Mesenchymal stem cell (in vitro differentiated cells and primary cell): ENCODE results near the gene OR6C65.

ENCODE experiments used
- DNase-seq: peaks from one replicate; pipeline ENCODE4 v3.0.0-alpha.2; 2013
- H2AFZ ChIP-seq: one replicate; pipeline ENCODE4 v1.6.1; 2013; ENCODE audit warnings: low read depth, mild to moderate bottlenecking, control low read depth, inconsistent platforms, low read length, moderate library complexity
- H2AK5ac ChIP-seq: 2 replicates; pipeline ENCODE4 v1.6.1; 2013; ENCODE audit warnings: low read length, moderate library complexity, mild to moderate bottlenecking, inconsistent platforms; ENCODE audit not compliant: severe bottlenecking
- H2BK120ac ChIP-seq: one replicate; pipeline ENCODE4 v1.6.1; 2013; ENCODE audit warnings: low read depth, mild to moderate bottlenecking, inconsistent platforms, low read length, moderate library complexity
- H2BK12ac ChIP-seq, 2 experiments: one replicate each; pipeline ENCODE4 v1.6.1; 2013; ENCODE audit warnings: inconsistent platforms in 2 of 2, low read length in 2 of 2, mild to moderate bottlenecking in 2 of 2, moderate library complexity in 2 of 2, control low read depth in 1 of 2
- H2BK15ac ChIP-seq: one replicate; pipeline ENCODE4 v1.6.1; 2013; ENCODE audit warnings: mild to moderate bottlenecking, low read depth, inconsistent platforms; ENCODE audit not compliant: poor library complexity, severe bottlenecking
- H2BK5ac ChIP-seq: 2 replicates; pipeline ENCODE4 v1.6.1; 2013; ENCODE audit warnings: low read depth, mild to moderate bottlenecking, low read length, control low read depth, inconsistent platforms; ENCODE audit not compliant: poor library complexity, severe bottlenecking
- H3K14ac ChIP-seq, 2 experiments: one replicate each; pipeline ENCODE4 v1.6.1; 2013; ENCODE audit warnings: inconsistent platforms in 2 of 2, low read length in 2 of 2, control low read depth in 1 of 2, mild to moderate bottlenecking in 1 of 2, moderate library complexity in 1 of 2
- H3K18ac ChIP-seq, 2 experiments: one replicate each; pipeline ENCODE4 v1.6.1; 2013; ENCODE audit warnings: inconsistent platforms in 2 of 2, low read length in 2 of 2, control low read depth in 1 of 2, low read depth in 1 of 2, mild to moderate bottlenecking in 1 of 2
- H3K23ac ChIP-seq, 2 experiments: one replicate each; pipeline ENCODE4 v1.6.1; 2013; ENCODE audit warnings: inconsistent platforms in 2 of 2, low read length in 2 of 2, mild to moderate bottlenecking in 2 of 2, moderate library complexity in 2 of 2, control low read depth in 1 of 2
- H3K27ac ChIP-seq: 2 replicates; pipeline ENCODE4 v1.5.1; 2013; ENCODE audit warnings: mild to moderate bottlenecking, moderate library complexity, low read length, control low read depth, inconsistent platforms; ENCODE audit not compliant: poor library complexity, severe bottlenecking
- H3K27me3 ChIP-seq, 2 experiments: 2 replicates each; pipeline versions ENCODE4 v1.6.1 to v1.7.0; 2013; ENCODE audit warnings: low read length in 2 of 2, mild to moderate bottlenecking in 2 of 2, moderate library complexity in 2 of 2, control low read depth in 1 of 2, inconsistent platforms in 1 of 2; ENCODE audit not compliant: control insufficient read depth in 1 of 2, insufficient read depth in 1 of 2
- H3K36me3 ChIP-seq, 2 experiments: 2 replicates each; pipeline versions ENCODE4 v1.6.1 to v1.7.0; 2013; ENCODE audit warnings: low read length in 2 of 2, control low read depth in 1 of 2, inconsistent platforms in 1 of 2, low read depth in 1 of 2, mild to moderate bottlenecking in 1 of 2; ENCODE audit not compliant: insufficient read depth in 2 of 2, control insufficient read depth in 1 of 2
- H3K4ac ChIP-seq, 2 experiments: one replicate each; pipeline ENCODE4 v1.6.1; 2013; ENCODE audit warnings: inconsistent platforms in 2 of 2, low read length in 2 of 2, mild to moderate bottlenecking in 2 of 2, moderate library complexity in 2 of 2, control low read depth in 1 of 2, low read depth in 1 of 2
- H3K4me1 ChIP-seq: 2 replicates; pipeline ENCODE4 v1.6.1; 2013; ENCODE audit warnings: low read depth, low read length, control low read depth; ENCODE audit not compliant: control insufficient read depth, insufficient read depth
- H3K4me2 ChIP-seq: 2 replicates; pipeline ENCODE4 v1.6.1; 2013; ENCODE audit warnings: low read length, mild to moderate bottlenecking, inconsistent platforms; ENCODE audit not compliant: poor library complexity, severe bottlenecking
- H3K4me3 ChIP-seq, 2 experiments: 2 replicates each; pipeline versions ENCODE4 v1.5.1 to v1.7.0; 2013; ENCODE audit warnings: low read length in 2 of 2, mild to moderate bottlenecking in 2 of 2, control low read depth in 1 of 2, low read depth in 1 of 2; ENCODE audit not compliant: insufficient read depth in 1 of 2
- H3K79me1 ChIP-seq: replicated peaks from 2 replicates; pipeline ENCODE4 v1.6.1; 2013; ENCODE audit warnings: mild to moderate bottlenecking, control low read depth, low read length, inconsistent platforms; ENCODE audit not compliant: poor library complexity, severe bottlenecking
- H3K9ac ChIP-seq: 2 replicates; pipeline ENCODE4 v1.7.0; 2013; ENCODE audit warnings: mild to moderate bottlenecking, low read length, moderate library complexity
- H3K9me3 ChIP-seq: 2 replicates; pipeline ENCODE4 v1.7.0; 2013; ENCODE audit warnings: mild to moderate bottlenecking, low read length; ENCODE audit not compliant: control insufficient read depth
- H4K8ac ChIP-seq: one replicate; pipeline ENCODE4 v1.6.1; 2013; ENCODE audit warnings: inconsistent platforms, mild to moderate bottlenecking, low read length, moderate library complexity
- H4K91ac ChIP-seq: one replicate; pipeline ENCODE4 v1.6.1; 2013; ENCODE audit warnings: mild to moderate bottlenecking, low read length, inconsistent platforms
- WGBS: methylation state at CpG from one replicate; pipeline ENCODE4 v1.1.7; 2013; ENCODE audit warnings: mixed read lengths; 5-methylcytosine and 5-hydroxymethylcytosine counted together

Gene OR6C65

GRCh38 chr12:55372521-55372920 lies 27.8 kb upstream of the OR6C65 start:
- Histone ChIP-seq H2AK5ac (no peak overlapping the region), H2BK120ac (no peak overlapping the region), H3K4me3 (no peak overlapping the region), H3K4me2 (no peak overlapping the region), H2BK12ac (no peak overlapping the region), H3K9me3 (no peaks in the 10 kb centered on the region), H3K79me1 (no peaks in the 10 kb centered on the region), H2BK5ac (no peak overlapping the region), H3K4me1 (no peaks in the 10 kb centered on the region), H3K14ac (no peak overlapping the region), H3K27me3 (no peaks in the 10 kb centered on the region), H3K27ac (no peak overlapping the region), H3K9ac (no peak overlapping the region), H3K4ac (no peak overlapping the region), H4K8ac (no peak overlapping the region), H3K36me3 (no peaks in the 10 kb centered on the region), H2BK15ac (no peak overlapping the region), H3K23ac (no peak overlapping the region), H4K91ac (no peak overlapping the region), H2AFZ (no peak overlapping the region), H3K18ac (no peak overlapping the region)
- no peak for DNase-seq
- WGBS: 88% methylated on average over 3 of the region's 4 CpGs

- Histone ChIP-seq H3K14ac (no peak overlapping the region), H4K8ac (no peak overlapping the region), H2AFZ (no peak overlapping the region), H3K4ac (no peak overlapping the region), H2BK120ac (no peak overlapping the region), H4K91ac (no peak overlapping the region), H3K36me3 (no peaks in the 10 kb centered on the region), H3K4me2 (no peak overlapping the region), H2AK5ac (no peak overlapping the region), H3K23ac (no peak overlapping the region), H3K27me3 (no peaks in the 10 kb centered on the region), H3K4me1 (no peaks in the 10 kb centered on the region), H3K27ac (no peak overlapping the region), H3K18ac (no peak overlapping the region), H3K79me1 (no peaks in the 10 kb centered on the region), H2BK5ac (no peak overlapping the region), H2BK15ac (no peak overlapping the region), H3K4me3 (no peak overlapping the region), H3K9ac (no peak overlapping the region), H2BK12ac (no peak overlapping the region), H3K9me3 (no peaks in the 10 kb centered on the region)
- DNase-seq: no peak
Observed at GRCh38 chr12:55385891-55386290, 14.4 kb upstream of the OR6C65 start.

- Histone ChIP-seq H2BK120ac (no peak overlapping the region), H2BK15ac (no peak overlapping the region), H3K4me2 (no peak overlapping the region), H3K4ac (no peak overlapping the region), H3K9me3 (no peaks in the 10 kb centered on the region), H4K91ac (no peak overlapping the region), H2BK12ac (no peak overlapping the region), H3K18ac (no peak overlapping the region), H2BK5ac (no peak overlapping the region), H3K27me3 (no peaks in the 10 kb centered on the region), H3K14ac (no peak overlapping the region), H2AK5ac (no peak overlapping the region), H4K8ac (no peak overlapping the region), H3K4me3 (no peak overlapping the region), H3K79me1 (no peaks in the 10 kb centered on the region), H3K36me3 (no peaks in the 10 kb centered on the region), H3K27ac (no peak overlapping the region), H3K4me1 (no peaks in the 10 kb centered on the region), H3K9ac (no peak overlapping the region), H3K23ac (no peak overlapping the region), H2AFZ (no peak overlapping the region)
- 83% methylated on average over 23 of the region's 23 CpGs for WGBS
- no peak for DNase-seq
Observed at GRCh38 chr12:55392032-55392795, 8.1 kb upstream of the OR6C65 start.

GRCh38 chr12:55396326-55396725 lies 4.0 kb upstream of the OR6C65 start:
- no peak overlapping the region for H3K14ac ChIP-seq
- H3K36me3 ChIP-seq: no peaks in the 10 kb centered on the region
- no peak overlapping the region for H4K91ac ChIP-seq
- H2AFZ ChIP-seq: no peak overlapping the region
- no peak overlapping the region for H4K8ac ChIP-seq
- no peak overlapping the region for H2BK120ac ChIP-seq
- no peak overlapping the region for H2AK5ac ChIP-seq
- H3K9ac ChIP-seq: no peak overlapping the region
- no peak overlapping the region for H2BK15ac ChIP-seq
- no peak overlapping the region for H2BK5ac ChIP-seq
- no peak overlapping the region for H3K4me3 ChIP-seq
- WGBS: no CpG with 5 or more reads among the region's 1 CpG
- no peak overlapping the region for H3K4ac ChIP-seq
- H3K79me1 ChIP-seq: no peaks in the 10 kb centered on the region
- DNase-seq: no peak
- no peaks in the 10 kb centered on the region for H3K4me1 ChIP-seq
- H3K27ac ChIP-seq: no peak overlapping the region
- no peak overlapping the region for H3K23ac ChIP-seq
- no peaks in the 10 kb centered on the region for H3K27me3 ChIP-seq
- H3K4me2 ChIP-seq: no peak overlapping the region
- no peak overlapping the region for H2BK12ac ChIP-seq
- H3K18ac ChIP-seq: no peak overlapping the region
- no peaks in the 10 kb centered on the region for H3K9me3 ChIP-seq
